Measurements from ENCODE around the gene TSKS. TPM values are rescaled to one million over a fixed set of nuclear protein-coding genes. Genes with fewer than 3 reads are reported as not detected.
"Not testable (repeated sequence)": the region's sequence is repeated elsewhere in the genome, so short reads cannot be mapped to it uniquely, and the experiment has no call there.

The TSKS gene
- total RNA-seq, 1 donor from 2014 or later: 0.31 TPM

GRCh38 chr19:49766007-49766929 lies 3.2 kb upstream of the TSKS start:
- peak; percentile 100 for DNase-seq

- no peak for DNase-seq
These were observed 1.2 kb upstream of the TSKS start for GRCh38 chr19:49764341-49764740.

- DNase-seq: no peak
These were observed 1.3 kb downstream of the TSKS start for GRCh38 chr19:49761625-49762311.

DNA sequence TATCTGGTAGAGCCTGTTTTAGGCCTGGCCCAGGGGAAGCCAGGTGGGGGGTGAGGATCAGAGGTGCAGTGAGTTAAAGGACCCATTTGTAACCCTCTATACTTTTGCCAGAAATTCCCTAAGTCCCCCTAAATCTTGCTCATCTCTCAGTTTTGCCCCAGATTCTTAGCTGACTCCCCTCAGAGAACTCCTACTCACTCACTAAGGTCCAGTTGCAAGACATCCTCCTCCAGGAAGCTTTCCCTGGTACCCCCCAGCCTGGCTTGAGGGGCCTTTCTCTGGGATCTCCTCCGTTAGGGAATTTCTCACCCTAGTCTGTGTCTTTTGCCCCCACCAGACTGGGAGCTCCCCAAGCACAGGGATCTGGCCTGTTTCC lies 1.9 kb downstream of the TSKS start:
- no peak for DNase-seq

DNA sequence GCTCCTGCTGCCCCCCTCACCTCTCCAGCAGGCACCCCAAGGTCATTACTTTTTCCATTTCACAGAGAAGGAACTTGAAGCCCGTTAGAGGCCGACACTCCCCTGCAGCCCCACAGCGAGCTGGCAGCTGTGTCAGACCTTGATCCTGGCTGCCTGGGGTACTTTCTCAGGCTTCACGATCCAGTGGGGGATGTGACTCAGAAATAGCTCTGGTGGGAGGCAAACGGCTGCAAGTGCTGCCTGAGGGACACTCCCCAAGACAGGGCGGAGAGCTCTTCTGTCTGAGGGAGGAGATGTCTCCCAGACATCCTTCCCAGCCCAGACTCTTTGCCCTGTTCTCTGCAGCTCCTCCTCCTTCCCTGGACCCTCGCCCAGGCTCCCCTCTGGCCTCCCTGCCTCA lies 4.8 kb downstream of the TSKS start:
- DNase-seq: no peak

DNA sequence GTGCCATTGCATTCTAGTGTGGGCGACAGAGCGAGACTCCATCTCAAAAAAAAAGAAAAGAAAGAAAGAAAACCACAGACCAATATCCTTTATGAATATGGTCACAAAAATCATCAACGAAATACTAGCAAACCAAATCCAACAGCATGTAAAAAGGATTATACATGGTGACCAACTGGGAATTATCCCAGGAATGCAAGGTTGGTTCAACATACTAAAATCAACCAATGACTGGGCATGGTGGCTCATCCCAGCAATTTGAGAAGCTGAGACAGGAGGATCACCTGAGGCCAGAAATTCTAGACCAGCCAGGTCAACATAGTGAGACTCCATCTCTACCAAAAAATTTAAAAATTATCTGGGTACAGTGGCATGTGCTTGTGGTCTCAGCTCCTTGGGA lies 7.2 kb downstream of the TSKS start:
- DNase-seq: no peak

GRCh38 chr19:49752701-49753100 lies 10.4 kb downstream of the TSKS start:
- DNase-seq: no peak

- DNase-seq: no peak
These were observed 13.3 kb downstream of the TSKS start for GRCh38 chr19:49749771-49750170.

DNA sequence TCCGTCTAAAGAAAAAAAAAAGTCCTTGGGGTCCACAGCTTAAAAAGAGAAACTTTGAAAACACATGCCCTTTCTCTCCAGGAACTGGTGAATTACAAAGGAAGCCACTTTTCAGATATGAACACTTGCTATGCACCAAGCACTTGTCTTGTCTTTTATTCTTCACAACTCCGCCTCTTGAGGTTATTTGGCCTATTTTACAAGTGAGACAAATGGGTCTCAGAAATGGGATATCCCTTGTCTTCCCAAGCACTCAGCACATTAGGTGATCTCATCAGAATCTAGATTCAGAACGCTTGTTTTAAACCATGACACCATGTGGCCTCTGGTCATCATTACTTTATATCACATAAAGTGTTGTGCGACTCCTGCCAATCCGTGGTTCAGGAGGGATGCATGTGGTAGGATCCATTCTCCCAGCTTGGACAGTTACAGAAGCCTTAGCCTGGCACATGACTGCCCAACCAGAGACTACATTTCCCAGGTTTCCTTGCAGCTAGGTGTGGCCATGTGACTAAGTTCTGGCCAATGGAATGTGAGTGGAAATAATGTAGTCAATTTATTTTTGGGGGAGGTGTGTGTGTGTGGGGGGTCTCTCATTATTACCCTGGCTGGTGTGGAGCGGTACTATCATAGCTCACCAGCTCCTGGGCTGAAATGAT lies 13.9 kb downstream of the TSKS start:
- DNase-seq: no peak

GRCh38 chr19:49746206-49746958 lies 16.7 kb downstream of the TSKS start:
- DNase-seq: no peak

- DNase-seq: no peak
These were observed 18.1 kb downstream of the TSKS start for GRCh38 chr19:49744946-49745381.

DNA sequence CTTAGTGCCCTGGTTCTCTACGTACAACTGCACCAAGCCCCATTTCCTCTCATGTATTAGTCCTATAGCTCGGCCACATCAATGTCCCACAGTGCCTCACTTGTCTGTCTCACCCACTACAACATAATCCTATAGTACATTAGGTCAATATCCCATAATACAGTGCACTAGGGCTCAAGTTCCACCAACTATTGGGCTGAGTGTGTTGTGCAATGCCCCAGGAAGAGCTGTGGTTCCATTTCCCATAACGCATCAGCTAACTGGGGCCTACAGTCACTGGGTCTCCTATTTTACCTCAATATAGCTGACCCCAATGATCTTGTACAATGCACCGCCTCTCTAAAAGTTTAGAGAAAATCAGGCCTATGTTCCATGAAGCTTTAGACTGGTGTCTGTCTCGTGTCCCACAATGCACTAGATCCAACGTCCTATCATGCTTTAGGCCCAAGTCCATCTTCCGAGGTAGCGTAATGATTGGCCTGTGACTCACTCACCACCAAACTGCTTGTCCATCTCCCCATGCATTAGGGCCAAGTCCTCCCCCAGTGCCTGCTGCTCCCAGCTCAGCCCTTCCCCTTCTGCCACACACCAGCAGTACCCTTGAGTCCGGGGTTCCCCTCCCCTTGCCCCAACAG lies 21.8 kb downstream of the TSKS start:
- DNase-seq: no peak

DNA sequence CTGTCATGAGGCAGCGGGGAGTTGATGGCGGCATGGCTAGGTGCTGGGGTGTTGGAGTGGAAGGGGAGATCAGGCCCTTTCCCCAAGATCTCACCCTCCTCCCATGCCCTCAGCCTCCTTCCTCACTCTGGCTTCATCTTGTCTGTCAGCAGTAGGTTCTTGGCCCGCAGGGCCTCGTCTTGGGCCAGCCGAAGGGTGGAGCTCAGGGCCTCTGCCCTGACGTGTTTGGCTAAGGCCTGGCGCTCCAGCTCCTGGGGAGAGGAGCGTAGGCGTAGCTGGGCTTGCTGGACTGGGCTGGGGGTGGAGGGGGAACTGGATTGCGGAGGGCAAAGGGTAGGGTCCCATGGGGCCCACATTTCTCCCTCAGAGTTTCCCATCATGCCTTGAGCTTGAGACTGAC lies 23.2 kb downstream of the TSKS start:
- no peak for DNase-seq

- DNase-seq: no peak
These were observed 24.0 kb downstream of the TSKS start for GRCh38 chr19:49739098-49739497.

DNA sequence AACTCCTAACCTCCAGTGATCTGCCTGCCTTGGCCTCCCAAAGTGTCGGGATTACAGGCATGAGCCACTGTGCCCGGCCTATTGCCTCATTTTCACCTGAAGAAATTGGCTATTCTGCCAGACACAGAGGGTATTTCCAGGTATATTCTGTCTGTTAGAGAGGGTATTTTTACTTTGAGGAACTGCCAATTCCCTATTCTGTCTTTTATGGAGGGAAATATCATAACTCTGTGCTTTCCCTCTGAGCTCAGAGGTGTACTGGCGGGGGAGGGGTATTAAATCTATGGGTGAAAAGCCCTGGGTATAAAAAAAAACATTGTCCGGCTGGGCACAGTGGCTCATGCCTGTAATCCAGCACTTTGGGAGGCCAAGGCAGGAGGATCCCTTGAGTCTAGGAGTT lies 24.8 kb downstream of the TSKS start:
- DNase-seq: no peak

GRCh38 chr19:49730166-49730565 lies 32.9 kb downstream of the TSKS start:
- DNase-seq: no peak

GRCh38 chr19:49727217-49728030 lies 35.7 kb downstream of the TSKS start:
- DNase-seq: peak; percentile 5

DNA sequence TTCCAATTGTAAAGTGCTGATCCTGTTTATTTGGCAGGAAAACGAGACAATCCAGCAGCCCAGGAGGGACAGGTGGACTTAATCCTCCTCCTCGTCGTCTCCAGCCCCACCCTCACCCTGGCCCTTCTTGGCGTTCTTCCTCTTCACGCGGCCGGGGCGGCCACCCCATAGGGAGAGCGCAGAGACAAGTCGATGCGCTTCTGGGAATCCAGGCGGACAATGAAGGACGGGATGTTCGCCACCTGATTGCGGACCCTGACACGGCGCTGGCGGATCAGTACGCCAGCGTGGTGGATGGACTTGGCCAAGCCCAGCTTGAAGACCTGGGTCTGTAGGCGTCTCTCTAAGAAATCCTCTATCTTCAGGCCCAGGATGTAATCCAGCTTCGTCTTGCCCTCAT lies 43.7 kb downstream of the TSKS start:
- DNase-seq: not testable (repeated sequence)

DNA sequence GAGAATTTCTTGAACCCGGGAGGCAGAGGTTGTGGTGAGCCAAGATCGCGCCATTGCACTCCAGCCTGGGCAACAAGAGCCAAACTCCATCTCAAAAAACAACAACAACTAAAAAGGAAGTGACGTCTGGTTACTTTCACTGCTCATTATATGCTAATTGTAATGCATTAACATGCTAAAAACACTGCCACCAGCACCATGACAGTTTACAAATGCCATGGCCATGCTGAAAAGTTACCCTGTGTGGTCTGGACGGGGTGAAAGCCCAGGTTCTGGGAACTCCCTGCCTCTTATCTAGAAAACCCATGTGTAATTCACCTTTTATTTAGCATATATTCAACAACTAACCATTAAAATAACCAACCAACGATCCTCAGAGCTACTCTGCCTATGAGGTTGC lies 44.1 kb downstream of the TSKS start:
- DNase-seq: no peak

GRCh38 chr19:49718511-49718910 lies 44.6 kb downstream of the TSKS start:
- DNase-seq: no peak

DNA sequence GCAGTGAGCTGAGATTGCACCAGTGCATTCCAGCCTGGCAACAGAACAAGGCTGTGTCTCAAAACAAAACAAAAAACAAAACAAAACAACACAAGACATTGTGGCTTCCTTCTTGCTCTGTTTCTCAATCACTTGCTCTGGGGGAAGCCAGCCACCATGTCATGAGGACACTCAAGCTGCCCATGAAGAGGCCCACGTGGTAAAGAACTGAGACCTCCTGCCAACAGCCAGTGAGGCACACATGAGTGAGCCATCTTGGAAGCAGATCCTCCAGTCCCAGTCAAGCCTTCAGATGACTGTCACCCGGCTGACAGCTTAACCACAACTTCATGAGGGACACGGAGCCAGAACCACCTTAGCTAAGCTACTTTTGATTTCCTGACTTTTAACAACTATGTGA lies 47.0 kb downstream of the TSKS start:
- DNase-seq: no peak

Data from occipital lobe (tissue), 2 donors.